Lower lobe of right lung (tissue), 2 donors: ENCODE data around the gene PRCP. TPM values are rescaled to one million over a fixed set of nuclear protein-coding genes. Genes with fewer than 3 reads are reported as not detected.
"Not testable (repeated sequence)": the region's sequence is repeated elsewhere in the genome, so short reads cannot be mapped to it uniquely, and the experiment has no call there.

ENCODE experiments used
- ATAC-seq, 2 donors: fragments of 200-7000 bp; cut with Tn5 transposase; one replicate each; pipeline ENCODE4 v1.9.1; 2020 to 2022; ENCODE audit warnings: mild to moderate bottlenecking in 2 of 2, moderate library complexity in 2 of 2
- DNase-seq: peaks from one replicate; pipeline ENCODE4 v3.0.0-alpha.2; 2020
- H3K27ac ChIP-seq: fragments of 200-600 bp; one replicate; pipeline ENCODE4 v1.8.0; 2022
- H3K27me3 ChIP-seq: fragments of 200-600 bp; one replicate; pipeline ENCODE4 v1.8.0; 2022; ENCODE audit warnings: low read depth
- H3K36me3 ChIP-seq: fragments of 200-600 bp; one replicate; pipeline ENCODE4 v1.8.0; 2022; ENCODE audit warnings: mild to moderate bottlenecking
- H3K4me1 ChIP-seq: fragments of 200-600 bp; one replicate; pipeline ENCODE4 v1.8.0; 2022
- H3K4me3 ChIP-seq: fragments of 200-600 bp; one replicate; pipeline ENCODE4 v1.8.0; 2022; ENCODE audit warnings: mild to moderate bottlenecking
- H3K9me3 ChIP-seq: fragments of 200-600 bp; one replicate; pipeline ENCODE4 v1.8.0; 2022
- CTCF ChIP-seq: fragments of 200-600 bp; IDR thresholded peaks from one replicate; pipeline ENCODE4 v1.8.0; 2022; ENCODE audit warnings: antibody characterized with exemption, mild to moderate bottlenecking
- intact Hi-C: fragments of 100-400 bp; cut with DNase I; formaldehyde crosslinking; loops from one replicate; pipeline ENCODE4 v1.11.0; 2022
- total RNA-seq: library from RNA; stranded (reverse); fragmentation: NEBNext Ultra II Directional; extraction: Animal tissue kit (Norgen Biotek cat#: 25700); gene quantifications from one replicate; pipeline ENCODE4 v1.2.1, GENCODE V29; 2021
- donor health status: DM: no; HTN: yes; CAD: no; lungs with severe emphysema.

The PRCP gene
- total RNA-seq, 1 donor from 2014 or later, result 67.9 TPM

GRCh38 chr11:82858556-82859091 is 41.6 kb downstream of the PRCP start:
- intact Hi-C loops, result no loop called here
- DNase-seq, result no peak
- Histone ChIP-seq H3K27ac (no peak overlapping the region), H3K27me3 (no peaks in the 10 kb centered on the region), H3K9me3 (no peaks in the 10 kb centered on the region), H3K36me3 (no peaks in the 10 kb centered on the region), H3K4me1 (peaks cover under 1% of the 10 kb centered on the region), H3K4me3 (no peak overlapping the region)
- ATAC-seq, result no peak
- TF ChIP-seq CTCF, result no peak

DNA sequence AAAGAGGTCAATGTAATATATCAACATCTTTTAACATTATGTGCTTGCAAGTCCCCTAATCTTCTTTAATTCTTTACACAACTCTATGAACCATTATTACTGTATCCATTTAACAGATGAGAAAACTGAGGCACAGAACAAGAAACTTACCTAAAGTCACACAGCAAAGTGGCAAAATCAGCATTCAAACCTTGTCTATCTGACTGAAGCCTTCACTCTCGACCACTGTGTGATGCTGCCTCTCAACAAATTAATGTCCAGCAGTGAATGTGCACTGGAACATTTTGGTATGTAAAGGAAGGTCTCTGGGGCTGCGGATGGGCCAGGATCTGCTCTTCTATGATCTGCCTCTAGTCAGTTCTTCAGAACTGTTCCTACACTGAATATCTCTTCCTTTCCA is 42.1 kb downstream of the PRCP start:
- intact Hi-C loops, result no loop called here

GRCh38 chr11:82857145-82857544 is 43.1 kb downstream of the PRCP start:
- H3K36me3 ChIP-seq, result no peaks in the 10 kb centered on the region
- no peak overlapping the region for H3K27ac ChIP-seq

More for the DNA sequence above, 42.1 kb downstream of the PRCP start:
- TF ChIP-seq CTCF, result no peak
- no peak overlapping the region for H3K4me3 ChIP-seq
- no peaks in the 10 kb centered on the region for H3K4me1 ChIP-seq
- no peaks in the 10 kb centered on the region for H3K36me3 ChIP-seq
- DNase-seq, result no peak
- H3K27me3 ChIP-seq, result no peaks in the 10 kb centered on the region
- ATAC-seq, result no peak
- H3K27ac ChIP-seq, result no peak overlapping the region
- H3K9me3 ChIP-seq, result no peaks in the 10 kb centered on the region

GRCh38 chr11:82855616-82856015 is 44.6 kb downstream of the PRCP start:
- H3K4me1 ChIP-seq, result no peaks in the 10 kb centered on the region
- H3K27ac ChIP-seq, result no peak overlapping the region
- intact Hi-C loops, result no loop called here
- H3K4me3 ChIP-seq, result no peak overlapping the region
- H3K27me3 ChIP-seq, result no peaks in the 10 kb centered on the region
- H3K36me3 ChIP-seq, result no peaks in the 10 kb centered on the region
- H3K9me3 ChIP-seq, result no peaks in the 10 kb centered on the region
- no peak for ATAC-seq
- DNase-seq, result no peak
- TF ChIP-seq CTCF, result no peak

More at GRCh38 chr11:82857145-82857544, 43.1 kb downstream of the PRCP start:
- DNase-seq (no peak), ATAC-seq (no peak)
- Histone ChIP-seq H3K27me3 (no peaks in the 10 kb centered on the region), H3K9me3 (no peaks in the 10 kb centered on the region), H3K4me1 (no peaks in the 10 kb centered on the region), H3K4me3 (no peak overlapping the region)
- TF ChIP-seq CTCF, result no peak
- intact Hi-C loops, result no loop called here

DNA sequence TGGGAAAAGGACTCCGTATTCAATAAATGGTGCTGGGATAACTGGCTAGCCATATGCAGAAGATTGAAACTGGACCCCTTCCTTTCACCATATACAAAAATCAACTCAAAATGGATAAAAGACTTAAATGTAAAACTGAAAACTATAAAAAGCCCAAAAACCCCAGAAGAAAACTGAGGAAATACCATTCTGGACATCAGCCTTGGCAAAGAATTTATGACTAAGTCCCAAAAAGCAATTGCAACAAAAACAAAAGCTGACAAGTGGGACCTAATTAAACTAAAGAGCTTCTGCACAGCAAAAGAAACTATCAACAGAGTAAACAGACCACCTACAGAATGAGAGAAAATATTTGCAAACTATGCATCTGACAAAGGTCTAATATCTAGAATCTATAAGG is 45.3 kb downstream of the PRCP start:
- H3K4me1 ChIP-seq, H3K27ac ChIP-seq, H3K4me3 ChIP-seq, intact Hi-C loops, H3K27me3 ChIP-seq, ATAC-seq, DNase-seq, H3K36me3 ChIP-seq, H3K9me3 ChIP-seq: not testable (repeated sequence)

DNA sequence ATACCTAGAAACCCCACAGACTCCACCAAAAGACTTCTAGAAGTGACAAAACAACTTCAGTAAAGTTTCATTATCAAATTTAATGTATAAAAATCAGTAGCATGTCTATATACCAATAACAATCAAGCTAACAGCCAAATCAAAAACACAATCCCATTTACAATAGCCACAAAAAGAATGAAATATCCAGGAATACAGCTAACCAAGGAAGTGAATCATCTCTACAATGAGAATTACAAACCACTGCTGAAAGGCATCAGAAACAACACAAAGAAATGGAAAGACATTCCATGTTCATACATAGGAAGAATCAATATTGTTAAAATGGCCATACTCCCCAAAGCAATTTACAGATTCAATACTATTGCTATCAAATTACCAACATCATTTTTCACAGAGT is 46.0 kb downstream of the PRCP start:
- TF ChIP-seq CTCF, result no peak
- Histone ChIP-seq H3K36me3 (peaks cover 11% of the 10 kb centered on the region), H3K27ac (no peak overlapping the region), H3K9me3 (no peaks in the 10 kb centered on the region), H3K27me3 (no peaks in the 10 kb centered on the region), H3K4me3 (no peak overlapping the region), H3K4me1 (no peaks in the 10 kb centered on the region)
- ATAC-seq, result no peak
- no peak for DNase-seq
- intact Hi-C loops, result no loop called here
